ENCODE measurements around the gene DSCAML1.

- TF ChIP-seq EZH2 (IDR thresholded peaks at IDR 0.05; ENCODE audit: low read length, unreplicated experiment) (no peak), CTCF (conservative IDR thresholded peaks at IDR 0.05; ENCODE audit: low read depth, low read length) (no peak), EZH2phosphoT487 (IDR thresholded peaks at IDR 0.05; ENCODE audit: borderline replicate concordance, low read length) (no peak)
These were observed 126.6 kb downstream of the DSCAML1 start for GRCh38 chr11:117670443-117670842.
